Measurements from ENCODE around the gene DHFR. TPM values are rescaled to one million over a fixed set of nuclear protein-coding genes. Genes with fewer than 3 reads are reported as not detected.

The DHFR gene
- total RNA-seq, result 2.6 and 4.8 TPM in 2 replicates

DNA sequence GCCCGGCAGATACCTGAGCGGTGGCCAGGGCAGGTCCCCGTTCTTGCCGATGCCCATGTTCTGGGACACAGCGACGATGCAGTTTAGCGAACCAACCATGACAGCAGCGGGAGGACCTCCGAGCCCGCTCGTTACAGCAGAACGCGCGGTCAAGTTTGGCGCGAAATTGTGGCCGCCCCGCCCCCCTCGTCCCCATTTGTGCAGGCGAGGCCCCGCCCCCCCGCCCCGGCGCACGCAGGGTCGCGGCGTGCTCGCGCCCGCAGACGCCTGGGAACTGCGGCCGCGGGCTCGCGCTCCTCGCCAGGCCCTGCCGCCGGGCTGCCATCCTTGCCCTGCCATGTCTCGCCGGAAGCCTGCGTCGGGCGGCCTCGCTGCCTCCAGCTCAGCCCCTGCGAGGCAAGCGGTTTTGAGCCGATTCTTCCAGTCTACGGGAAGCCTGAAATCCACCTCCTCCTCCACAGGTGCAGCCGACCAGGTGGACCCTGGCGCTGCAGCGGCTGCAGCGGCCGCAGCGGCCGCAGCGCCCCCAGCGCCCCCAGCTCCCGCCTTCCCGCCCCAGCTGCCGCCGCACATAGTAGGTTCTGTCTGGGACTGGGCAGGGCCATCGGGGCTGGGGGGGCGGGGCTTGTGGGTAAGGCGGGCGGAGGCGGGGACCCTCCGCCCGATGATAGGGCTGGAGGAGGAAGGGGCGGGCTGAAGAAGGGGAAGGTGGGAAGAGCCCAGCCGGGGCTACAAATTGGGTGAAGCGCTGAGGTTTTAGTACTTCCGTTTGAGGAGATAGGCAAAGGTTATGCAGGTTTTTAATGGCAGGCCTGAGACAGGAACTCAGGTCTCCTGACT lies at the start of gene DHFR, which contains the start of gene MSH3:
TSS of gene DHFR (minus strand) at position 593 of the 840 bp plus-strand sequence. CDS start at position 99, 494 bp downstream.
TSS of gene MSH3 (plus strand) at position 262 of the 840 bp plus-strand sequence. CDS start at position 338, 76 bp downstream.

Other genes starting within 250 kb of the DHFR start
- 15.1 and 16.6 TPM in 2 replicates for gene ZFYVE16, start 246.9 kb downstream of the DHFR start, total RNA-seq
- 0.43 and 0.48 TPM in 2 replicates for gene FAM151B, start 166.9 kb downstream of the DHFR start, total RNA-seq
- gene ANKRD34B, start 84.7 kb downstream of the DHFR start, total RNA-seq, result 0.96 TPM in 1 of 2 replicates, not detected in the other
- gene MSH3, start 331 bp downstream of the DHFR start, total RNA-seq, result 9.6 and 14.7 TPM in 2 replicates